ENCODE results near the gene CAPN14. TPM values are rescaled to one million over a fixed set of nuclear protein-coding genes. Genes with fewer than 3 reads are reported as not detected.

The CAPN14 gene
- total and polyA plus RNA-seq, 2 of the 4 experiments (the other 2 are of a cell fraction), result under 0.01 to 0.09 TPM

DNA sequence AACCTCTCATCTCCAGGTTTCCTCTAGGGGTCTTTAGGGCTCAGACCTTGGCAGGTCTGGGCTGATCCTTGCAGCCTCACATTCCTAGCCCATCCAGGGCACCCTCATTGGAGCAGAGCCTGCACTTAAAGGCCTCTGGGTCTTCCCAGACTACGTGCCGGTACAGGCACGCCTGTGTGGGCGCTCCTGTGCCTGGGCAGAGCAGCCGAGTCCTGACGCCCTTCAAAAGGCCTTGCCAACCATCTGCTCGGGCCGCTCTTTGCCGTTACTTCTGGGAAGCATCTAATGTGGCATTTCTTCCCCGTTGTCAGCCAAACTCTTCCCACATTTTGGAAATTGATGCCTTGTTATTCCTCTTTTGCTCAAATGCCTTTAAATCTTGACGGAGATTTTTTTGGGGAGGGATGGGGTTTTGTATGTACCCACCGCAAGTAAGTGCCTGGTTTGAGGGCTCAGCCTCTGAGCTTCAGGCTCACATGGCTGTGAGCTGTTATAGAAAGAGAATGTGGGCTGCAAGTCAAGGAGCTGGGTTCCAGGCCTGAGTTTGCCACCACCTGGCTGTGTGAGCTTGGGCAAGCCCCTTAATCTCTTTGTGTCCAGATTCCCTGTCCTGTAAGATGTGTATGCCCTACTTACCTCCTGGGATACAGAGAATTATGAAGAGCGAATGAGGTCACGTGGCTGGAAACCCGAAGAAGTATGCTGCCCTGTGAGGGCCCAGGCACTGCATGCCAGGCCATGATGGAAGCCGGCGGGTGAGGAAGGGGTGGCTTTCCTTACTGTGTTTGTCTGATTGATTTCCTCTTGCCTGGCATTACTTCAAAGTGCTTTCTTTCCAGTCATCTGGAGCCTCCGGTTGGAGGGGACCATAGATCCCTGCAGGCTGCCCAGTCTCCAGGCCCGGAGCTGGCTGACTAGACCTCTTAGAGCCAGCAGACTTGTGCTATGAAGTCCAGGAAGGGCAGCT, 37.2 kb upstream of the CAPN14 start (continued):
- no peak for TF ChIP-seq SMC3 (IDR thresholded peaks at IDR 0.05; ENCODE audit: low read depth, low read length)

- Histone ChIP-seq H2AK5ac (ENCODE audit: low read depth, low read length) (no peak overlapping the region), H3K4me3 (ENCODE audit: insufficient read depth, low read depth, low read length) (no peak overlapping the region), H3K27me3 (ENCODE audit: control insufficient read depth, insufficient read depth, low read length) (no peaks in the 10 kb centered on the region), H3K36me3 (ENCODE audit: control insufficient read depth, insufficient read depth, low read length) (peaks cover 47% of the 10 kb centered on the region), H3K27ac (ENCODE audit: insufficient read depth, low read length) (no peak overlapping the region), H2BK5ac (ENCODE audit: low read depth, low read length, poor library complexity, severe bottlenecking) (no peak overlapping the region), H3K4ac (ENCODE audit: low read depth, low read length) (no peak overlapping the region), H3K14ac (replicated peaks; ENCODE audit: low read depth, low read length) (no peak overlapping the region), H4K8ac (ENCODE audit: low read depth in 2 of 2, low read length in 2 of 2) (no peak overlapping the region), H3K4me2 (ENCODE audit: low read depth, low read length) (no peak overlapping the region), H4K20me1 (ENCODE audit: insufficient read depth, low read length) (no peaks in the 10 kb centered on the region), H3K56ac (ENCODE audit: extremely low read depth, insufficient read depth, low read length) (no peak overlapping the region), H3K9me1 (ENCODE audit: insufficient read depth, low read length) (peaks cover 8% of the 10 kb centered on the region; the same call in 1 of the 2 replicates), H3K79me1 (ENCODE audit: low read depth in 1 of 2, low read length in 2 of 2) (0 out of 4 replicates have a peak, but pooled peaks cover 0 to 3% of the 10 kb centered on the region in 2 experiments), H3K9me3 (ENCODE audit: control insufficient read depth, insufficient read depth, low read length) (no peaks in the 10 kb centered on the region), H2AFZ (replicated peaks; ENCODE audit: low read length, poor library complexity) (no peak overlapping the region), H4K5ac (ENCODE audit: low read depth, low read length) (no peak overlapping the region), H4K91ac (ENCODE audit: insufficient read depth, low read depth, low read length) (no peak overlapping the region), H3K23ac (ENCODE audit: low read depth, low read length) (no peak overlapping the region), H2BK20ac (ENCODE audit: low read depth, low read length) (no peak overlapping the region), H2BK15ac (ENCODE audit: low read depth, low read length) (no peak overlapping the region), H3K9ac (ENCODE audit: low read depth, low read length) (no peak overlapping the region), H3K4me1 (ENCODE audit: control insufficient read depth, insufficient read depth, low read length) (no peaks in the 10 kb centered on the region), H2BK120ac (ENCODE audit: low read depth, low read length) (no peak overlapping the region), H2AK9ac (replicated peaks; ENCODE audit: low read depth, low read length, poor library complexity) (no peak overlapping the region), H3K18ac (ENCODE audit: low read depth, low read length) (no peak overlapping the region)
- POLR2A ChIA-PET (ENCODE audit: unreplicated experiment), result no interaction called here
- no TSS peak for BruUV-seq (replicated peaks)
- in situ Hi-C loops (cut with MboI; ENCODE audit: low sequenced_read_pairs) (no loop called here), dilution Hi-C loops (cut with HindIII; ENCODE audit: low sequenced_read_pairs, unreplicated experiment) (no loop called here), intact Hi-C loops (cut with micrococcal nuclease) (no loop called here)
- WGBS, 2 experiments (ENCODE audit: extremely low coverage in 2 of 2, insufficient read length in 1 of 2), result 87% methylated on average over 5 of the region's 13 CpGs; no CpG with 5 or more reads in 1 of the 2 experiments
- ATAC-seq (ENCODE audit: low read depth) (no peak), DNase-seq (no peak)
- CTCF ChIA-PET, result no interaction called here
- TF ChIP-seq, protein P1, sequence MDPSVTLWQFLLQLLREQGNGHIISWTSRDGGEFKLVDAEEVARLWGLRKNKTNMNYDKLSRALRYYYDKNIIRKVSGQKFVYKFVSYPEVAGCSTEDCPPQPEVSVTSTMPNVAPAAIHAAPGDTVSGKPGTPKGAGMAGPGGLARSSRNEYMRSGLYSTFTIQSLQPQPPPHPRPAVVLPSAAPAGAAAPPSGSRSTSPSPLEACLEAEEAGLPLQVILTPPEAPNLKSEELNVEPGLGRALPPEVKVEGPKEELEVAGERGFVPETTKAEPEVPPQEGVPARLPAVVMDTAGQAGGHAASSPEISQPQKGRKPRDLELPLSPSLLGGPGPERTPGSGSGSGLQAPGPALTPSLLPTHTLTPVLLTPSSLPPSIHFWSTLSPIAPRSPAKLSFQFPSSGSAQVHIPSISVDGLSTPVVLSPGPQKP (IDR thresholded peaks at IDR 0.05; ENCODE audit: borderline replicate concordance, low read depth, low read length), result no peak
- TF ChIP-seq MAZ (IDR thresholded peaks at IDR 0.05; ENCODE audit: borderline replicate concordance, low read depth, low read length) (no peak), CEBPB (IDR thresholded peaks at IDR 0.05; ENCODE audit: low read depth, low read length) (no peak), NFE2L2 (IDR thresholded peaks at IDR 0.05; ENCODE audit: low read depth, low read length) (no peak), CHD1 (IDR thresholded peaks at IDR 0.05; ENCODE audit: low read depth, low read length) (no peak), RCOR1 (IDR thresholded peaks at IDR 0.05; ENCODE audit: insufficient replicate concordance, low read length) (no peak), CTCF (conservative IDR thresholded peaks at IDR 0.05; ENCODE audit: low read depth, low read length) (no peak)
- TF ChIP-seq, protein P2, sequence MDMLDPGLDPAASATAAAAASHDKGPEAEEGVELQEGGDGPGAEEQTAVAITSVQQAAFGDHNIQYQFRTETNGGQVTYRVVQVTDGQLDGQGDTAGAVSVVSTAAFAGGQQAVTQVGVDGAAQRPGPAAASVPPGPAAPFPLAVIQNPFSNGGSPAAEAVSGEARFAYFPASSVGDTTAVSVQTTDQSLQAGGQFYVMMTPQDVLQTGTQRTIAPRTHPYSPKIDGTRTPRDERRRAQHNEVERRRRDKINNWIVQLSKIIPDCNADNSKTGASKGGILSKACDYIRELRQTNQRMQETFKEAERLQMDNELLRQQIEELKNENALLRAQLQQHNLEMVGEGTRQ (IDR thresholded peaks at IDR 0.05; ENCODE audit: low read depth, low read length), result no peak
Measured at GRCh38 chr2:31253356-31254131, 36.2 kb upstream of the CAPN14 start.
